SKM-1 (cell line): ENCODE measurements around the gene NR5A2.

Experiments
- DNase-seq: peaks from one replicate; lab custom pipeline; 2025; ENCODE audit not compliant: unreplicated experiment; lab: John Stamatoyannopoulos, UW

Gene NR5A2

GRCh38 chr1:200035956-200036618 lies 8.6 kb downstream of the NR5A2 start:
- no peak for DNase-seq

DNA sequence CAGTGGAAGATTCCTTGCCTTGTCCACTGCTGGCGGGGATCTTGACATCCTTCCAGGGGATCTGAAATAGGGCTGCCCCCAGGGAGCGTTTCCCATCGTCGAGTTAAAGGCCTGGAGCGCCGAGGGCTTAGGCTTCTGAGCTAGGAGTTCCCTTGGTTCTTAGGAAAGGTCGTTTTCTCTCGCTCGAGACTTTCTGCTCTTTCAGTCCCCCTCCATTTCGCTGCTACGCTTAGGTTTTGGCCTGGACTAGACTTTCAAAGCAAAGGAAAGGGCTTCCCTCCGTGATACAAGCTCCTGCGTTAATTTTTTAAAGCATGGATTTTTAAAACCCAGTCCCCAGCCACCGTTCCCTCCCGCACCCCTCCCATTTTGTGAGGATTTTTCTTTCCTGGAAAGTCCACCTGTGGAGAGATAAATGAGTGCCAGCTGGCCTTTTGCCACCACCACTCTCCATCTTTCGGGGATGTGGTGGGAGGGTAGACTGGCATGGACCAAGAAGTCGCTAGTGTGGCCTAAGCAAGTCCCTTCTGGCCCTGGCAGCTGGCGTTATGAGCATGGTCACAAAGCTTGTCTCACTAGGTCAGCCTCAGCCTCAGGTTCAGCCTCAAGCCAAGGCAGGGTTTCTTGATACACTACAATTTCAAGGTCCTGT lies 9.2 kb downstream of the NR5A2 start:
- no peak for DNase-seq

GRCh38 chr1:200037501-200037900 lies 10.0 kb downstream of the NR5A2 start:
- no peak for DNase-seq

DNA sequence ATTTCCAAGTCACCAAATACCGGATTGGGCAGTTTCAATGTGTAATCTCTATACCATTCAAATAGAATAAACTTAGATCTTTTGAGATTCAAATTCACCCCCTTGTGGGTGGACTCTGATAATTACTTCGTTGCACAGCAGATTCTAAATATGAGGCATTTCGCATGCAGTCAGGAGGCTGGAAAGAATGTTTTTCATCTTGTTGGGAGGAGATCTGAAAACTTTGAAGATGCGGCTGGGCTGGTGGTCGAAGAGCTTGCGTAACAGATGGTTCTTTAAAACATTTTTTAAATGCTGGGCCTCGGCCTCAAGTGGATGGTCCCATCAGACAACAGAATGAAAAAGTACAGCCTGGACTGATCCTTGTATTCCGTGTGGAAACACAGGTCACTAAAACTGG lies 10.4 kb downstream of the NR5A2 start:
- no peak for DNase-seq

GRCh38 chr1:200038325-200038980 lies 10.9 kb downstream of the NR5A2 start:
- no peak for DNase-seq

DNA sequence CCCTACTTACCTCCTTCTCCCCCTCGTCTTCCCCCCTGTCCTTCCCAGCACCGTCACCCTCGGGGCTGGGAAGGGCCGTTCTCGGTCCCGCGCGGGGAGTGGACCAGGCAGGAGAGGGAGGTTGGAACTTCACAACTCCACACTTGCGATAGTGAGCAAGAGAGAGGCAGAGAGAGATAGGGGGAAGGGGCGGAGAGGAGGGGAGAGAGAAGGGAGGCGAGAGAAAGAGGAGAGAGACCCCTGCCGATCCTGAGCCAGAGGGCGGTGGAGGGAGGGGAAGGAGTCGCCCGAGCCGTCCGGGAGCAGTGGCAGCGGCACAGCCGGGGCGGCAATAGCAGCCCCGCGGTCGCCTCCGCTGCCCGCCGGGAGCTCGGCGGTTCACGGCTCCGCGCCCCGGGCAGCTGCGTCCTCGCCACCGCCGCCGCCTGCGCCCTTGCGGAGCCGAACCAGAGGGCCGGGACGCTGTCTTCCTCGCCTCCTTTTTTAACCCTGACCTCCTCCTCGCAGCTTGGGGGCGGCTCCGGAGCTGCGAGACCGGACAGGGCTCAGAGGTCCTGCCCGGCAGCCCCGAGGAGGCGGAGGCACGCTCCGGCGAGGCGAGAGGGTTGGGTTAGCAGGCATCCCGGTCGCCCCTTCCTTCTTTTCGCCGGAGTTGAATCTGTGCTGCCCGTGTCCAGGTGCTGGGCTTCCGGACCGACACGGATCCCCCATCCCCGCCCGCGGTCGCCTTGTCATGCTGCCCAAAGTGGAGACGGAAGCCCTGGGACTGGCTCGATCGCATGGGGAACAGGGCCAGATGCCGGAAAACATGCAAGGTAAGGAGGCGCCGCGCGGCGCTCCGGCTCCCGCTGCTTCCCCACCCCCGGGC lies 11.7 kb downstream of the NR5A2 start:
- no peak for DNase-seq

DNA sequence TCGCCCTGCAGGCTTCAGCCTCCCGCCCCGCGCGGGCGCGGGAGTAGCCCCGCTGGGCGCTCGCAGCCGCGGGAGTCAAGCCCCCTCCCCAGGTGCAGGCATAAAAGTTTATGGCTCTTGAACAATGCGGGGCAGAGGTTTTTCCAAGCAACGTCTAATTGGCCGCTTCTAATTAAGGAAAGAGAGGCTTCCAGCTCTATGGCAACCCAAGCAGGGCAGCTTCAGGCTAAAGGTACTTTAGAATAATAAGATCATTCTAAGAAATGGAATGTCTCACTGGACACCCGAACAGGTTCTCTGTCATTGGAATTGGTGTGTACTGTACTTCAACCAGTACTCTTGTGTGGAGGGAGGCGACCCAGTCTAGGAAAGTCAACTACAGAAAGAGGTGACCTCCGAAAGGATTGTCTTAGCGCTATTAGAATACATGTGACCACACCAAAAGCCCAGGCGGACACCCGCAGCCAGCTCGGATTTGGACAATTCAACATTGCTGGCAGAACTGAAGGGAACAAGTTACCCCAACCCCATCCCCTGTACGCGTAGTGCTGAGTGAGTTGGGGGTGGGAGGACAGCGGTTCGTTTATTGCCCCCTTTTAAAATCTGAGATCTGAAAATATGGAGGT lies 12.5 kb downstream of the NR5A2 start:
- DNase-seq: no peak

DNA sequence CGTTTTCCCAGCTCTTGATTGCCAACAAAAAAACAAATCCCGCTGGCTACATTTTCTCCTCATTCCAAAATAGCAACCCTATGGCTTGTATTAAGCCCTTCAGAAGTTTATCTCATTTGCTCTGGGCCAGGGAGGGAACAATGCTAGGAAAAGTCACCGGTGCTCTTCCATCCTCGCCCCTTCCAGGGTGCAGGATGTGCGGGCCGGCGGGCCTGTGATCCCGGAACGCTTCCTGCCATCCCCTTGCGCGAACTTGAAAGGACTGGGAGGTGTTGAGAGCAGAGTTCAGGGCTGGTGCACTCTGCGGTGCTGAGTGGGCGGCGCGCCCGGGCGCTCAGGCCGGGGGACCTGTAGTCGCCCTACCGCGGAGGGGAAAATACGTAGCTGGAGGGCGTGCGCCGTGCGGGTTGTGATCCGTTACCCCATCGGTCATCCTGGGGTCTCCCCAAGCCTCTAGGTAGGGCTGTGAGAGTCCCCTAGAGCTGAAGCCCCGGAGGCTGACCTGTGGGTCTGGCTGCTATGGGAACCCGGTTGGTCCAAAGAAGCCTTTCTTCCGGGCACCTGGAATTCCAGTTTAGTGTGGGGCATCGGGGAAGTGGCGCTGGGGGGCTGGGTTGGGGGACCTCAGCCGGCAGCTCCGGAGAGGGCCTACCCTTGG lies 13.1 kb downstream of the NR5A2 start:
- no peak for DNase-seq

- no peak for DNase-seq
Observed at GRCh38 chr1:200041337-200042118, 14.0 kb downstream of the NR5A2 start.

DNA sequence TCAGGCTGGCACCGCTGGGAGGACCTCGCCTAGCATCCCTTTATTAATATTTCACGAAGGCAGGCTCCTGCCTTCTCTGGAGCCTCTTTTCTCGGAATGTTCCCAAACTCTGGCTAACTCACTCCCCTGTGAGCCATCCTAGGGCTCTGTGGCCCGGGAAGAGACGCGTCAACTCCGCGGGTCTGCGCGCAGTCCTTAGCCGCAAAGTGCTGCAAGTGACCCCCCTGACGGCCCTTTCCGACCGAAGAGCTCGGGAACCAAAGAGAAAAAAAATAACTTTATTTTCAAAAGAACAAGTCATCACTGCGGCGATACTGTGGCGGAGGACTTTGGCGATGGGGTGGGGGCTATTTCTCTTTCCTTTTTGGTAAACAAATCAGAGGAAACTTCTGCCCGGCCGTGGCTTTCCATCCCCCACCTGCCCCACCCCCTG lies 14.6 kb downstream of the NR5A2 start:
- DNase-seq: no peak

GRCh38 chr1:200042552-200043335 lies 15.2 kb downstream of the NR5A2 start:
- no peak for DNase-seq

- DNase-seq: no peak
Observed at GRCh38 chr1:200043336-200043668, 15.8 kb downstream of the NR5A2 start.

GRCh38 chr1:200046115-200046514 lies 18.6 kb downstream of the NR5A2 start:
- no peak for DNase-seq

GRCh38 chr1:200048244-200048643 lies 20.7 kb downstream of the NR5A2 start:
- no peak for DNase-seq

- DNase-seq: no peak
Observed at GRCh38 chr1:200049810-200050209, 22.3 kb downstream of the NR5A2 start.

GRCh38 chr1:200051620-200052019 lies 24.1 kb downstream of the NR5A2 start:
- no peak for DNase-seq

GRCh38 chr1:200053091-200053490 lies 25.6 kb downstream of the NR5A2 start:
- DNase-seq: no peak

- DNase-seq: no peak
Observed at GRCh38 chr1:200053646-200054045, 26.1 kb downstream of the NR5A2 start.

GRCh38 chr1:200058341-200058740 lies 30.8 kb downstream of the NR5A2 start:
- no peak for DNase-seq
